IgD-negative memory B cell (primary cell): ENCODE results near the gene RAB24. TPM values are rescaled to one million over a fixed set of nuclear protein-coding genes. Genes with fewer than 3 reads are reported as not detected.
"Not testable (repeated sequence)": the region's sequence is repeated elsewhere in the genome, so short reads cannot be mapped to it uniquely, and the experiment has no call there.

ENCODE experiments used
- H3K27ac Mint-ChIP-seq, 3 donors: one replicate each; pipeline ENCODE4 v1.8.0; 2020 to 2022; ENCODE audit warnings: mild to moderate bottlenecking in 3 of 3, mixed read lengths in 3 of 3, moderate library complexity in 1 of 3
- H3K27me3 Mint-ChIP-seq: one replicate; pipeline ENCODE4 v1.8.0; 2021; ENCODE audit warnings: mixed read lengths
- H3K36me3 Mint-ChIP-seq: one replicate; pipeline ENCODE4 v1.8.0; 2020; ENCODE audit warnings: mild to moderate bottlenecking, mixed read lengths
- H3K4me1 Mint-ChIP-seq, 3 donors: one replicate each; pipeline ENCODE4 v1.8.0; 2020 to 2022; ENCODE audit warnings: mixed read lengths in 3 of 3, mild to moderate bottlenecking in 1 of 3
- H3K4me3 Mint-ChIP-seq, 4 donors: one replicate each; pipeline ENCODE4 v1.8.0; 2020 to 2022; ENCODE audit warnings: mild to moderate bottlenecking in 4 of 4, mixed read lengths in 4 of 4, moderate library complexity in 3 of 4
- H3K9me3 Mint-ChIP-seq, 3 donors: one replicate each; pipeline ENCODE4 v1.8.0; 2020 to 2021; ENCODE audit warnings: mixed read lengths in 3 of 3, mild to moderate bottlenecking in 1 of 3
- polyA plus RNA-seq: library from polyadenylated mRNA; unstranded; fragments of 300-500 nt; fragmentation: Illumina TruSeq; gene quantifications from one replicate; pipeline ENCODE4 v1.2.3, GENCODE V29; 2021

RAB24 gene
- polyA plus RNA-seq, 1 donor from 2014 or later: 42.9 TPM

GRCh38 chr5:177309351-177310191 lies 6.1 kb upstream of the RAB24 start:
- no peaks in the 10 kb centered on the region for H3K9me3 Mint-ChIP-seq
- peaks cover 2% of the 10 kb centered on the region for H3K36me3 Mint-ChIP-seq
- H3K4me3 Mint-ChIP-seq: peak overlapping the region; percentile 60 to 82 (median 76)
- peaks cover 36 to 52% (median 48%) of the 10 kb centered on the region in 3 donors for H3K4me1 Mint-ChIP-seq
- H3K27ac Mint-ChIP-seq: peak overlapping the region; percentile 76 to 94 (median 88)
- no peaks in the 10 kb centered on the region for H3K27me3 Mint-ChIP-seq

- H3K4me3 Mint-ChIP-seq: peak overlapping the region in 2 of 4 donors; percentile 79 to 82
- peaks cover 2% of the 10 kb centered on the region for H3K36me3 Mint-ChIP-seq
- peak overlapping the region in 2 of 3 donors; percentile 88 to 94 for H3K27ac Mint-ChIP-seq
- no peaks in the 10 kb centered on the region for H3K9me3 Mint-ChIP-seq
- no peaks in the 10 kb centered on the region for H3K27me3 Mint-ChIP-seq
- peaks cover 41 to 57% (median 52%) of the 10 kb centered on the region in 3 donors for H3K4me1 Mint-ChIP-seq
Observed at GRCh38 chr5:177308740-177309139, 5.2 kb upstream of the RAB24 start.

GRCh38 chr5:177307544-177308363 lies 4.2 kb upstream of the RAB24 start:
- peaks cover 37 to 53% (median 51%) of the 10 kb centered on the region in 3 donors for H3K4me1 Mint-ChIP-seq
- no peaks in the 10 kb centered on the region for H3K9me3 Mint-ChIP-seq
- H3K36me3 Mint-ChIP-seq: peaks cover 2% of the 10 kb centered on the region
- peak overlapping the region; percentile 63 to 92 (median 78) for H3K4me3 Mint-ChIP-seq
- no peaks in the 10 kb centered on the region for H3K27me3 Mint-ChIP-seq
- peak overlapping the region in 1 of 3 donors; percentile 77 for H3K27ac Mint-ChIP-seq

GRCh38 chr5:177306674-177307543 lies 3.4 kb upstream of the RAB24 start:
- Mint-ChIP-seq H3K27ac (peak overlapping the region; percentile 2 to 94 (median 74)), H3K4me1 (peaks cover 35 to 58% (median 55%) of the 10 kb centered on the region in 3 donors), H3K4me3 (peak overlapping the region; percentile 63 to 92 (median 86)), H3K9me3 (no peaks in the 10 kb centered on the region), H3K36me3 (peaks cover 2% of the 10 kb centered on the region), H3K27me3 (no peaks in the 10 kb centered on the region)

GRCh38 chr5:177306103-177306640 lies 2.7 kb upstream of the RAB24 start:
- Mint-ChIP-seq H3K27ac (peak overlapping the region in 2 of 3 donors; percentile 53 to 74), H3K4me3 (peak overlapping the region; percentile 44 to 88 (median 58)), H3K4me1 (peaks cover 35 to 64% (median 62%) of the 10 kb centered on the region in 3 donors)
- H3K9me3 Mint-ChIP-seq, H3K27me3 Mint-ChIP-seq, H3K36me3 Mint-ChIP-seq: not testable (repeated sequence)

- Mint-ChIP-seq H3K4me1 (peaks cover 38 to 66% (median 65%) of the 10 kb centered on the region in 3 donors), H3K4me3 (peak overlapping the region; percentile 88 to 99 (median 96)), H3K27me3 (no peaks in the 10 kb centered on the region), H3K9me3 (no peaks in the 10 kb centered on the region), H3K27ac (peak overlapping the region; percentile 88 to 98 (median 97)), H3K36me3 (peaks cover 2% of the 10 kb centered on the region)
Observed at GRCh38 chr5:177304392-177305119, 1.0 kb upstream of the RAB24 start.

GRCh38 chr5:177303925-177304391 lies 439 bp upstream of the RAB24 start:
- peak overlapping the region; percentile 88 to 99 (median 96) for H3K4me3 Mint-ChIP-seq
- H3K4me1 Mint-ChIP-seq: peaks cover 38 to 67% (median 67%) of the 10 kb centered on the region in 3 donors
- no peaks in the 10 kb centered on the region for H3K27me3 Mint-ChIP-seq
- peaks cover 2% of the 10 kb centered on the region for H3K36me3 Mint-ChIP-seq
- peak overlapping the region; percentile 88 to 98 (median 97) for H3K27ac Mint-ChIP-seq
- no peaks in the 10 kb centered on the region for H3K9me3 Mint-ChIP-seq

- H3K4me1 Mint-ChIP-seq: peaks cover 44 to 68% (median 68%) of the 10 kb centered on the region in 3 donors
- H3K27ac Mint-ChIP-seq: peak overlapping the region; percentile 88 to 97 (median 91)
- peaks cover 2% of the 10 kb centered on the region for H3K36me3 Mint-ChIP-seq
- H3K27me3 Mint-ChIP-seq: no peaks in the 10 kb centered on the region
- H3K9me3 Mint-ChIP-seq: no peaks in the 10 kb centered on the region
- H3K4me3 Mint-ChIP-seq: peak overlapping the region; percentile 88 to 99 (median 96)
Observed at GRCh38 chr5:177302354-177303110, 987 bp downstream of the RAB24 start.

GRCh38 chr5:177301503-177302165 lies 1.9 kb downstream of the RAB24 start:
- H3K36me3 Mint-ChIP-seq: peaks cover 4% of the 10 kb centered on the region
- no peaks in the 10 kb centered on the region for H3K27me3 Mint-ChIP-seq
- H3K27ac Mint-ChIP-seq: peak overlapping the region; percentile 88 to 98 (median 97)
- no peaks in the 10 kb centered on the region for H3K9me3 Mint-ChIP-seq
- peak overlapping the region; percentile 88 to 99 (median 96) for H3K4me3 Mint-ChIP-seq
- H3K4me1 Mint-ChIP-seq: peaks cover 42 to 68% (median 67%) of the 10 kb centered on the region in 3 donors

- H3K4me3 Mint-ChIP-seq: peak overlapping the region; percentile 74 to 92 (median 90)
- H3K9me3 Mint-ChIP-seq: no peaks in the 10 kb centered on the region
- no peaks in the 10 kb centered on the region for H3K27me3 Mint-ChIP-seq
- peaks cover 7% of the 10 kb centered on the region for H3K36me3 Mint-ChIP-seq
- H3K27ac Mint-ChIP-seq: peak overlapping the region; percentile 88 to 98 (median 97)
- H3K4me1 Mint-ChIP-seq: peaks cover 49 to 70% (median 67%) of the 10 kb centered on the region in 3 donors
Observed at GRCh38 chr5:177300951-177301350, 2.6 kb downstream of the RAB24 start.

- H3K27me3 Mint-ChIP-seq: no peaks in the 10 kb centered on the region
- H3K4me3 Mint-ChIP-seq: peak overlapping the region; percentile 74 to 92 (median 90)
- H3K27ac Mint-ChIP-seq: peak overlapping the region; percentile 88 to 98 (median 97)
- no peaks in the 10 kb centered on the region for H3K9me3 Mint-ChIP-seq
- peaks cover 53 to 72% (median 68%) of the 10 kb centered on the region in 3 donors for H3K4me1 Mint-ChIP-seq
- H3K36me3 Mint-ChIP-seq: peaks cover 11% of the 10 kb centered on the region
Observed at GRCh38 chr5:177300236-177300880, 3.2 kb downstream of the RAB24 start.

- H3K36me3 Mint-ChIP-seq: peaks cover 12% of the 10 kb centered on the region
- H3K27ac Mint-ChIP-seq: peak overlapping the region; percentile 88 to 98 (median 96)
- no peaks in the 10 kb centered on the region for H3K9me3 Mint-ChIP-seq
- H3K27me3 Mint-ChIP-seq: no peaks in the 10 kb centered on the region
- H3K4me1 Mint-ChIP-seq: peaks cover 50 to 68% (median 63%) of the 10 kb centered on the region in 3 donors
- H3K4me3 Mint-ChIP-seq: peak overlapping the region in 3 of 4 donors; percentile 88 to 92 (median 89)
Observed at GRCh38 chr5:177299697-177300096, 3.8 kb downstream of the RAB24 start.
